NCI-H2171 treated with DMSO at 0.1 percent for 48 hours (cell line): ENCODE data around the gene ACP2.
"Not testable (repeated sequence)": the region's sequence is repeated elsewhere in the genome, so short reads cannot be mapped to it uniquely, and the experiment has no call there.

Experiments
- DNase-seq: peaks from one replicate; lab custom pipeline; 2025; lab: John Stamatoyannopoulos, UW

Gene ACP2

GRCh38 chr11:47242596-47243192 is 5.9 kb downstream of the ACP2 start:
- no peak for DNase-seq

- no peak for DNase-seq
Measured at GRCh38 chr11:47241841-47242301, 6.7 kb downstream of the ACP2 start.

GRCh38 chr11:47239852-47240251 is 8.8 kb downstream of the ACP2 start:
- no peak for DNase-seq

- DNase-seq, result peak; percentile 36
Measured at GRCh38 chr11:47236482-47236881, 12.1 kb downstream of the ACP2 start.

- DNase-seq, result no peak
Measured at GRCh38 chr11:47235163-47235562, 13.5 kb downstream of the ACP2 start.

GRCh38 chr11:47234669-47235100 is 13.9 kb downstream of the ACP2 start:
- DNase-seq, result no peak

- no peak for DNase-seq
Measured at GRCh38 chr11:47233989-47234668, 14.5 kb downstream of the ACP2 start.

- DNase-seq, result no peak
Measured at GRCh38 chr11:47233051-47233450, 15.6 kb downstream of the ACP2 start.

- DNase-seq, result peak; percentile 38
Measured at GRCh38 chr11:47229161-47229560, 19.5 kb downstream of the ACP2 start.

GRCh38 chr11:47225552-47226400 is 22.8 kb downstream of the ACP2 start:
- DNase-seq, result no peak

- no peak for DNase-seq
Measured at GRCh38 chr11:47222696-47223095, 25.9 kb downstream of the ACP2 start.

GRCh38 chr11:47220401-47220821 is 28.2 kb downstream of the ACP2 start:
- DNase-seq, result no peak

- peak; percentile 33 for DNase-seq
Measured at GRCh38 chr11:47216121-47216798, 32.4 kb downstream of the ACP2 start.

GRCh38 chr11:47215366-47215910 is 33.2 kb downstream of the ACP2 start:
- no peak for DNase-seq

- peak; percentile 88 for DNase-seq
Measured at GRCh38 chr11:47213950-47214565, 34.6 kb downstream of the ACP2 start.

- no peak for DNase-seq
Measured at GRCh38 chr11:47212938-47213337, 35.7 kb downstream of the ACP2 start.

GRCh38 chr11:47208628-47209027 is 40.0 kb downstream of the ACP2 start:
- no peak for DNase-seq

- not testable (repeated sequence) for DNase-seq
Measured at GRCh38 chr11:47208008-47208552, 40.5 kb downstream of the ACP2 start.

GRCh38 chr11:47207459-47207858 is 41.2 kb downstream of the ACP2 start:
- DNase-seq, result no peak

GRCh38 chr11:47206577-47206976 is 42.0 kb downstream of the ACP2 start:
- DNase-seq, result not testable (repeated sequence)

- DNase-seq, result no peak
Measured at GRCh38 chr11:47204637-47204989, 44.0 kb downstream of the ACP2 start.
